Measurements from ENCODE around the gene NUP188.

The NUP188 gene

DNA sequence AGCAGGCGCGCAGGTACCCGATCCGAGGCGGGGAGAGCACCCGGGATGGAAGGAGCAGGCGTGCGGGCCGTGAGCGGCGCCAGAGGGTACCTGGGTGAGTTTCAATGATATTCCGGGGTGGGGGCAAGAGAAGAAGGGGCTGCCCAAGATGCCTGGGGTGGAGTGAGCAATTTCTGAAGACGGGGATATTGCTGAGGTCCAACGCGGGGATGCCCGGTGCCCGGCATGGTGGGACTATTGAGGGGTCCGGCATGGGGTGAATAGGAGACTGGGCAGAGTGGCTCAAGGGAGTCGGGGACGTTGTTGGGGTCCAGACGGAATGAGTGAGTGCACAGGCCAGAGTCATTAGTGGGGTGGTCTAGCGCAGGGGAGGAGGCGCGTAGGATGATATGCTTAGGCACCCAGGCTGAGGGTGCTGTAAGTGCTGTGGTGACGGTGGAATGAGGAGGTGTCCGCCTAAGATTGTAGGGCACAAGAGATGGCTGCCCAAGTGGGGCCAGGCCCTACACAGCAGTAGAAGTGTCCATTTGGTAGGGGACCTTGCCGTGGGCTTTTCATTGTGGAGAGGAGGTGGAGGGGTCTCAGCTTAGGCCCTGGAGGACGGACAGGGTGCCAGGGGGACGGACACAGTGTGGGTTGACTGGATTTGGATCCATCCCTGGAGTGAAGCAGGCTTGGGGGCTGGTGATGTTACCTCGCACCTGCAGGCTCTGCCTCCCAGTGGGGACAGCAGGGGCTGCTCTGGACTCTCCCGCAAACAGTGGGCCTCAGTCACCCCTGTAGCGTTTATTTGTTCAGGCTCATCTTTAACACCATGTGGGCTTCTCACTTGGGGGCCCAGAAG is 89.6 kb downstream of the NUP188 start:
- no peak for DNase-seq (ENCODE audit: low read depth, low spot score)
- TF ChIP-seq, protein P1, sequence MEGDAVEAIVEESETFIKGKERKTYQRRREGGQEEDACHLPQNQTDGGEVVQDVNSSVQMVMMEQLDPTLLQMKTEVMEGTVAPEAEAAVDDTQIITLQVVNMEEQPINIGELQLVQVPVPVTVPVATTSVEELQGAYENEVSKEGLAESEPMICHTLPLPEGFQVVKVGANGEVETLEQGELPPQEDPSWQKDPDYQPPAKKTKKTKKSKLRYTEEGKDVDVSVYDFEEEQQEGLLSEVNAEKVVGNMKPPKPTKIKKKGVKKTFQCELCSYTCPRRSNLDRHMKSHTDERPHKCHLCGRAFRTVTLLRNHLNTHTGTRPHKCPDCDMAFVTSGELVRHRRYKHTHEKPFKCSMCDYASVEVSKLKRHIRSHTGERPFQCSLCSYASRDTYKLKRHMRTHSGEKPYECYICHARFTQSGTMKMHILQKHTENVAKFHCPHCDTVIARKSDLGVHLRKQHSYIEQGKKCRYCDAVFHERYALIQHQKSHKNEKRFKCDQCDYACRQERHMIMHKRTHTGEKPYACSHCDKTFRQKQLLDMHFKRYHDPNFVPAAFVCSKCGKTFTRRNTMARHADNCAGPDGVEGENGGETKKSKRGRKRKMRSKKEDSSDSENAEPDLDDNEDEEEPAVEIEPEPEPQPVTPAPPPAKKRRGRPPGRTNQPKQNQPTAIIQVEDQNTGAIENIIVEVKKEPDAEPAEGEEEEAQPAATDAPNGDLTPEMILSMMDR (IDR thresholded peaks at IDR 0.05; ENCODE audit: insufficient read depth, low read length, missing control alignments): no peak
- CTCF ChIA-PET: interaction anchor here (2.5 kb wide), 1 partner anchor 8 kb away, joined by 24 read pairs; the partner anchor contains the start of gene SH3GLB2
- POLR2A ChIA-PET: no interaction called here
- H3K4me3 ChIP-seq (ENCODE audit: low read depth, low read length): peak overlapping the region; percentile 97

DNA sequence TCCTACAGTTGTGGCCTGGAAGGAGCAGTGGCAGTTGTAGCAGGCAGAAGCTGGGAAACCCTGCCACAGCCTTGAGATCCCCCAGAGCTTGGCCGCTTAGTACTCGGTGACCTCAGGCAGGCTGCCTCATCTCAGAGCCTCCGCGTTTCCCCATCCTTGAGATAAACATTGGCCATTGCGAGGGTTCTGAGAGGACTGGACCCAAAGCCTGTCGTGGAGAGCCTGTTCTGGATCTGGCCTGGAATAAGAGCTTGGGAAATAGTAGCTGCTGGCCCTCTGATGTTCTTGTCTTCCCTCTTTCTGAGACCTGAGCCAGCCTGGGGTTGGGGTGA is 90.2 kb downstream of the NUP188 start:
- POLR2A ChIA-PET: no interaction called here
- H3K4me3 ChIP-seq (ENCODE audit: low read depth, low read length): peak overlapping the region; percentile 97
- DNase-seq (ENCODE audit: low read depth, low spot score): no peak
- TF ChIP-seq, protein P1 (IDR thresholded peaks at IDR 0.05; ENCODE audit: insufficient read depth, low read length, missing control alignments): no peak
- CTCF ChIA-PET: interaction anchor here (2.5 kb wide), 1 partner anchor 9 kb away, joined by 24 read pairs; the partner anchor contains the start of gene SH3GLB2

DNA sequence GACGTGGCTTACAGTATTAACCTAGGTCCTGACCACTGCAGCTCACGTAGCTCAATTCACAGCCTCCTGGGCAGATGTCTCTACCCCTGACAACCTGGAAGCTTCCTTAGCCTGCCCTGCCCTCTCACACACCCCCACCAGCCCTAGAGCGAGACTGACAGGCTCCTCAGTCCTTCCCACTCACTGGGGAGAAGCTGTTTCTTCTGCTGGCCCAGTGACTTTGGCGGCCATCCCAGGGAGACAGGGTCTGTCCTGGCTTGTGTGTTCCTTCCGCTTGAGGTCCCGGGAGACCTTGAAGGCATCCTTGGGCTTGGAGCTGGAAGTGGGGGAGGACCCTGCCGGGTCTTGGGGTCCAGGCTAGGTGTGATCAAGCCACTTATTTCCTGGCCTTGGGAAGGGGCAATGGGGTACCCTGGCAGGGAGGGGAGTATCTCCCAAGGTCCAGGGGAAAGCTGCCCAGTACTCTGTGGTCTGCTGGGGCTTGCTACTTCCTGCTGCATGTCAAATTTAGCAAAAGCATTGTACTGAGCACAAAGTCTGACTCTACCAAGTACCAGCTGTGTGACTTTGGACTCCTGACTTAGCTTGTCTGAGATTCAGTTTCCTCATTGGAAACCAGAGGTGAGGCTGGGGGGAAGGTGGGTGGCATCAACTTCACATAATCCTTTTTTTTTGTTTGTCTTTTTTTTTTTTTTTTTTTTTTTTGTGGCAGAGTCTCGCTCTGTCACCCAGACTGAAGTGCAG is 90.8 kb downstream of the NUP188 start:
- no peak for DNase-seq (ENCODE audit: low read depth, low spot score)
- POLR2A ChIA-PET: no interaction called here
- peak overlapping the region; percentile 97 for H3K4me3 ChIP-seq (ENCODE audit: low read depth, low read length)
- CTCF ChIA-PET: interaction anchor here (0.7 to 2.5 kb wide), 3 partner anchors 9 to 105 kb away, joined by 3 to 24 read pairs (median 3); partner anchors contain the start of gene SH3GLB2
- TF ChIP-seq, protein P1 (IDR thresholded peaks at IDR 0.05; ENCODE audit: insufficient read depth, low read length, missing control alignments): no peak

DNA sequence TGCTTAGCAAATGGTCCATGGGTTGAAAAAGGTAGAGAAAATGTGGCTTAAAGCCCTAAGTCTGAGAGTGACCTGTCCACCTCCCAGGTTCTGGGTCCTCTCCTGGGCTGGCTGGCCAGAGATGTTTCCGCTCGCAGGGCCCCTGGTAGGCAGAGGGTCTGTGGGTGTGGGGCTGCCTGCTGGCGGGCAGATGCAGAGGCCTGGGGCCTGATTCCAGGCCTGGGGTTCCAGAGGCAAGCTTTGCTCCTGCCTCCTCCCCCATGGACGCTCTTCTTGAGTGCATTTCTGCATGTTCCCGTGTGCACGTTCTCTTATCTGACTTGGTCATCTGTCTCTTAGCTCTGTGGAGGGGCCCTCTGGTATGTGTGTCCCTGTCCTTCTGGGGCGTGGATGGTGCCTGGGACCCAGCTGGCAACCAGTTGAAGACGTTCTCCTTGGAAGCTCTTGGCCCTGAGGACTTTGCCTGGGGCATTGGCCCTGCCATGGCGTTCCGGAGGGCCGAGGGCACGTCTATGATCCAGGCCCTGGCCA is 92.7 kb downstream of the NUP188 start:
- POLR2A ChIA-PET: no interaction called here
- TF ChIP-seq, protein P1 (IDR thresholded peaks at IDR 0.05; ENCODE audit: insufficient read depth, low read length, missing control alignments): no peak
- CTCF ChIA-PET: no interaction called here
- no peak for DNase-seq (ENCODE audit: low read depth, low spot score)
- no peak overlapping the region for H3K4me3 ChIP-seq (ENCODE audit: low read depth, low read length)

DNA sequence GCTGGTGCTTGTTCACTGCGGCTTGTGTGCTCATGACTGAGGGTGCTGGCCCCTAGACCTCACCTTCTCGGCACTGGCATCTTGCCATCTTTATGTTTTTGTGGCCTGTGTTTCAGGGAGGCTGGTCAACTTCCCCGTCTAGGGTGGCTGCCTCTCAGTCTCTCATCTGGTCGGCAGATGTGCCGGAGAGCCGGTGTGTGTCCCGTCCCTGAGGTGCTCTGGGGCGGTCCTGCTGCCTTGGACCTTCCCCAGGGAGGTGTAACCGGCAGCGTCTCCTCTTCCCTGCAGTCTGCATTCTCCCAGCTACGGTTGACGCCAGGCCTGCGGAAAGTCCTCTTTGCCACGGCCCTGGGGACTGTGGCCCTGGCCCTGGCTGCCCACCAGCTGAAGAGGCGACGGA is 94.5 kb downstream of the NUP188 start:
- POLR2A ChIA-PET: no interaction called here
- CTCF ChIA-PET: no interaction called here

More for the DNA sequence above, 94.5 kb downstream of the NUP188 start:
- no peak for DNase-seq (ENCODE audit: low read depth, low spot score)
- TF ChIP-seq, protein P1 (IDR thresholded peaks at IDR 0.05; ENCODE audit: insufficient read depth, low read length, missing control alignments): no peak
- H3K4me3 ChIP-seq (ENCODE audit: low read depth, low read length): no peak overlapping the region

Measured in AG04449 (cell line).